GM18870 (cell line): ENCODE data around the gene MAF.

Source experiments
- ATAC-seq: cut with Tn5 transposase; IDR thresholded peaks from one replicate; pipeline ENCODE4 v1.9.1; 2021; ENCODE audit warnings: moderate library complexity; ENCODE audit not compliant: unreplicated experiment

MAF gene

GRCh38 chr16:79613009-79613408, 12.5 kb upstream of the MAF start:
- no peak for ATAC-seq

DNA sequence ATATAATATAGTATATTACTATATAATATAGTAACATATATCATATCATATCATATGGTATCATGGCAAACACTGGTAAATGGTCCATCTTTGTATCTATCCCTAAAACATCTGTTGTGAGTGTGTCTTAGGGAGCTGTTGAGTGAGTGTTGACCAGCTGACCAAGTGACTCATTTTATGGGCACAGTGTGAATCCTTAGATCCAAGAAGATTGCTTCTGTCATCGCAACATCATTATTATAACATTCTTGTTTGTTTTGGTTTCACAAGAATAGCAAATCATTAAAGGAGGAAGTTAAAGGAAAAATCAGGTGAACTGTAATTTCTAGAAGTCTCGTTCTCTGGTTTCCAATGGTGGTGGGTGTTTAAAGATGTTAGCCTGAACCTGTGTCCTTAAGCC, 11.7 kb upstream of the MAF start:
- ATAC-seq: no peak

DNA sequence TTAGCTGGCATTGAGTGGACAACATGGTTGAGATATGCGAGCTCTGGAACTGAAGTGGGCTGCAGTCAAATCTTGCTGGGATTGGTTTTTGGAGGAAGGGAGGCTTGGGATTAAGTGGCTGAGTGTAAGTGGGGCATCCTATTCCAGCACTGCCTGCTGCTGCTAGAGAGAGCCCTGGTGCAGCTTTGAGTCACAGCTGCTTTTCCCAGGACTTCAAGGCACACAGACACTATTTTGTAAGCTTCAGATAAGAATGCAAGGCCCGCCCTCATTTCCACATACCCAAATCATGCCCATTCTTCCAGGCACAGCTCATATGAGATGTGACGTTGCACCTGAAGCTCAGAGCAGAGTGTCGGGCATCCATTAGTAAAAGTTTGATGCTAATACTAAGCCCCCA, 10.2 kb upstream of the MAF start:
- ATAC-seq: no peak

- ATAC-seq: no peak
These were observed 9.3 kb upstream of the MAF start for GRCh38 chr16:79609861-79610260.

DNA sequence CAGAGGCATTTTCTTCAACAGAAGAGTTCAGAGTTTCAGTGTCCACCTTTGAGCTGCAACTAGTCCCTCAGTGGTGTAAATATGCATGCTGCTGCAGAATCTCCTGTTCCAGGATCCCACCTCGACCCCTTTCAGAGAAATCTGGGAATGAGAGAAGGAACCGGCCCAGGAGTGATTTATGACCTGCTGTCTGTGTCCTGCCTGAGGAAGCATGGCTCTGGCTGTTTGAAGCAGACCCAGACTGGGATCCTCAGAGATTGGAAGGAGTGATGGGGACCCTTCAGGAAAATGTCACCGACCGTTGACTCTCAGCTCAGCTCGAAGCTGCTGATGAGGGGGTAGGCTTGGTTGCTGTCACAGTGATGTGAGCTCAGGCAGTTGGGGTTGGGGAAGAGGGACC, 8.4 kb upstream of the MAF start:
- no peak for ATAC-seq

DNA sequence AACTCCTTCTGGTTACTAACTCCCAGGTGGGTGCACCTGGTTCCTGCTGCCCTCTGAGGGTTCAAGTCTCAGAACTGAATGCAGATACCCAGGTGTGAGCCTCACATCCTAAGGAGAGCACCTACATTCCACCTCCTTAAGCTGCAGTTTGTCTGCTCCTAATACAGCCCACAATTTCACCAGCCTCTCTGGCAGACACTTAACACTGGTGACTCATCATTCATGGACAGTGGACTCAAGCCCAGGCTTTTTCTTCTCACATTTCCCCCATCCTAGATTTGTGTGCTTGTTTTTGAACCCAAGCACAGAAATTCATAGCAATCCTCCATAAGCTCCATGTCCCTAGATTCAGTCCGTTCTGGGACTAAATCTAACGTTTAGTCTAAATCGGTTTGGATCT, 7.0 kb upstream of the MAF start:
- ATAC-seq: no peak

GRCh38 chr16:79605999-79606398, 5.5 kb upstream of the MAF start:
- peak; percentile 67 for ATAC-seq

DNA sequence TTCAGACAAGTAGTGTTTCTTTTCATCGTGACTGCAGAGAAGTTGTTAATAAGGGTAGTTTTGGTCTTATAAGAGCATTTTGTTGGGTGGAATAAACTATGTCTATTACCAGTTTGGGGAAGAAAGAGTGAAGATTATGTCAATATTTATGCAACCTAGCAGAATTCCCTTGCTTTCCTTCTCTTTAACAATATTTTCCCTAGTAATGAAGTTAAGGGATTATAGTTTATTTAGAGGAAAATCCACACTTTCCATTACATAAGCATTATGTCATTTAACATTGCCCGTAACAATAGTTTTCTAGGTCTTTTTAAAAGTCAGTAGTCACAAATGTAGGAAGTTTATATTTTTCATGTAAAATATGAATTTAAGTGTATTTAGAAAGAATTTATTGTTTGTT, 2.5 kb upstream of the MAF start:
- no peak for ATAC-seq

DNA sequence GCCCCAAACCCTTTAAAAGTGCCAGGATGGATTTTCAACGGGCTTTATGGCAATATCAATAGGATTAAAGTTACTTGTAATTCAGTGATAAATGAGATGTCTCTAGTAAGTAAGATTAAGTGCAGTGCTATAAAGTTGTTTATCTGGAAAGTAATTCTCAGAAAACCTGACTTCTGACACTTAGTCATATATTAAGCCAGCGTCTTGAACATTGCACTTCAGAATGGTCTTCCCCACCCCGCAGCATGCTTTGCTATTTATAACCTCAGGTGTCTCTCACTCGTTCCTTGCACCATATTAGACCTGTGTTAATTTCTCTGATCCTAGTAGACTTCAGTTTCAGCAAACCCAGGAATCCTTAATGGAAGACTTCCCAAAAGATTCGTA, 2.1 kb upstream of the MAF start:
- ATAC-seq: no peak

- no peak for ATAC-seq
These were observed 1.5 kb upstream of the MAF start for GRCh38 chr16:79601931-79602627.

- ATAC-seq: no peak
These were observed 774 bp upstream of the MAF start for GRCh38 chr16:79601092-79601930.

- no peak for ATAC-seq
These were observed 500 bp downstream of the MAF start for GRCh38 chr16:79599837-79600637.

DNA sequence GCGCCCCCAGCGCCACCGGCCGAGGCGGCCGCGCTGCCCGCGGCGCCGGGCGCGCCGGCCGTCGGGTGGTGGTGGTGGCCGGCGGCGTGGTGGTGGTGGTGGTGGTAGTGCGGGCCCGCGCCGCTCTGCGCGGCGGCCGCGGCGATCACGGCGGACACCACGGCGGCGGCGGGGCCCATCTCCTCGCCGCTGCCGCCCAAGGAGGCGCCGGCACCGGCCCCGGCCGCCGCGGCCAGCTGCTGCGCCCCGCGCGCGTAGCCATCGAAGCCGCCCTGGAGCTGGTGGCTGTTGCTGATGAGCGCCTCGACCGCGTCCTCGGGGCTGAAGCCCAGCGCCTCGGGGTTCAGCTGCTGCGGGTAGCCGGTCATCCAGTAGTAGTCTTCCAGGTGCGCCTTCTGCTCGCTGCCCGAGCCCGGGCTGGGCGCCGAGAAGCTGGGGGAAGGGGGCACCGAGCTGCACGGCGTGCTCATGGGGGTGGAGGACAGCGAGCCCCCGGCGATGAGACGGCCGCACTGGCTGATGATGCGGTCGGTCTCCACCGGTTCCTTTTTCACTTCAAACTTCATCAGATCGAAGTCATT, 1.2 kb downstream of the MAF start:
- ATAC-seq: no peak

- no peak for ATAC-seq
These were observed 2.0 kb downstream of the MAF start for GRCh38 chr16:79598348-79599181.

DNA sequence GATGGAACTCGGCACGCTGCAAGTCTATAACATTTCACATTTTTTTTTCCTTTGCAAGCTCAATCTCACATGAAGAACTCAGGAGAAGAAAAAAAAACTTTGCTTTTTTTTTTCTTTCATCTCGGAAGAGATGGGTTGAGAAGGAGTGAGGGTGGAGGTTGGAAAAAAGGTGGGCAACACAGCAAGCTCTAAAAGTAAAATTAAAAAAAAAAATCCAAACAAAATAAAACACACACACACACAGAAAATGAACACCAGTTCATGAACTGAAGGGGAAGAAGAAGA, 2.5 kb downstream of the MAF start:
- ATAC-seq: no peak

DNA sequence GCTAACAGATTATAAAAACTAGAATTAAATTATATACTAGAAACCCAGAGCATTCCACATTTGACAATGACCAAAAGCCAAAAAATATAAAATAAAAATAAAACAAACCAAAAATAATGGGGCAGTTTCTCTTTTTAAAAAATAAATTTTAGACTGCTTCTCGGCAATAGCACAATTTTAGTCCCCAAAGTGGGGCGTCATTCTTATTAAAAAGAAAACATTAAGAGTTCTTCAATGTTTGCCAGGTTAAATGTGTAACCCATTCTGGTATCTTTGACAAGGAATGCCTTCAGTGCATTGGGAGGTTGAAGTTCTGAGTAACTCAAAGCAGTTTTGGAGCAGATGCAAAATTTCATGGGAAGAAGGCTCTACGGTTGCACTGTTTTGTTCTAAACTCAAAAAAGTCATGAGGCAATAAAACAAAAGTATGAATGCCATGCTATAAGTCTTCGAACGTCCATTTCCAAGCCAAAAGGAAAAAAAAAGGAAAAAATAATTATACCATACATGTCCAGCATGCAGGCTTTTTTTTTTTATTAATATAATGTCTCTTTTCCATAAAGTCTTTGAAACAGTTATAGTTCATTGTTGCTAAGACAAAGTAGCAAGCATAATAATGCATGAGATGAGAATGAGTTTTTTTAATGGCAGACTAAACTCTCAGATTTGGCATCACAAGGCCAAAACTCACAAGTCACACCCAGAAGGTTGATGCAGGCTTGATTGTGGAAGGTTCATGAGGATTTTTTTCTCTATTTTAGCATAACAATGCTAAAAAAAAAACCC, 3.1 kb downstream of the MAF start:
- no peak for ATAC-seq

- ATAC-seq: no peak
These were observed 4.5 kb downstream of the MAF start for GRCh38 chr16:79595931-79596450.

DNA sequence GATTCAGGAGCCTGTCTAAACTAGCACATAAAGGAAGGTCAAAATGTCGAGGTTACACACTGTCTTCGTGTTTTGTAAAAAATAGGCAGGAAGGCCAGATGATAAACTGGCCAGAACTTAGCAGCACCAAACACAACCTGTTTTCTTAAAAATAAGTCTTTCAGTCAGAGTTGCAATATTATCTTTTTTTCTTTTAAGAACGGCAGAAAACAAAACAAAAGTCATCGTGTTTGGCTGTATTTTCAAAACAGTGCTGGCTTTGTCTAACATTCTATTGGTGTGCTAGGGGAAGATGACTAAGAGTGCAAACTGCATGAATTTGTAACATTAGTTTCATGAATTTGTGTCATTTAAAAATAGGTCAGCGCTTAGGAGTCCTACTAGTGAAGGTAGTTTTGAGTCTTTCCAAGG, 5.3 kb downstream of the MAF start:
- no peak for ATAC-seq

- ATAC-seq: no peak
These were observed 6.8 kb downstream of the MAF start for GRCh38 chr16:79593754-79594153.

DNA sequence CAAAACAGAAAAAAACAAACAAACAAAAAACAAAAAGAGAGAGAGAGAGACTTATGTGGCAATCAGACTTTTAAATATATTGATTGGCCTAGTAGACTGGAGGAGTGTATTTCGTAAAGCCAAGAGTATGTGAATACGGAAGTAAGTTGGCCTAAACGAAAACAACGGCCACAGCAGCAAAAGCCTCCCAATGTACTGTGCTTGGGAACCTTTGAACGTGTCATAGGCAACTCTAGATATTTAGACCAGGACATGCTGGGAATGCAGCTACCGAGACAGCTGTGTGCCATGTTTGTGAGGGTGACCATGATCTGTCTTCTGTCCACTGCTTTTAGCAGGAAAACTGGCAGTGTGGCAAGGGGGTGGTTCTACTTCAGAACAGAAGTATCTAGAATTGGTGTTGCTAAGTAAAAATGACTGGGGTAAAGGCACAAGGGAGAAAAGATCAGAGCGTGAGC, 7.4 kb downstream of the MAF start:
- ATAC-seq: no peak
